ENCODE measurements around the gene ADPRHL1. TPM values are rescaled to one million over a fixed set of nuclear protein-coding genes. Genes with fewer than 3 reads are reported as not detected.
A peak's percentile ranks its signal among the peaks of the same experiment; 100 is the strongest.
"Not testable (repeated sequence)": the region's sequence is repeated elsewhere in the genome, so short reads cannot be mapped to it uniquely, and the experiment has no call there.

The ADPRHL1 gene
- total RNA-seq, 1 experiment from 2014 or later, result 4.9 TPM

DNA sequence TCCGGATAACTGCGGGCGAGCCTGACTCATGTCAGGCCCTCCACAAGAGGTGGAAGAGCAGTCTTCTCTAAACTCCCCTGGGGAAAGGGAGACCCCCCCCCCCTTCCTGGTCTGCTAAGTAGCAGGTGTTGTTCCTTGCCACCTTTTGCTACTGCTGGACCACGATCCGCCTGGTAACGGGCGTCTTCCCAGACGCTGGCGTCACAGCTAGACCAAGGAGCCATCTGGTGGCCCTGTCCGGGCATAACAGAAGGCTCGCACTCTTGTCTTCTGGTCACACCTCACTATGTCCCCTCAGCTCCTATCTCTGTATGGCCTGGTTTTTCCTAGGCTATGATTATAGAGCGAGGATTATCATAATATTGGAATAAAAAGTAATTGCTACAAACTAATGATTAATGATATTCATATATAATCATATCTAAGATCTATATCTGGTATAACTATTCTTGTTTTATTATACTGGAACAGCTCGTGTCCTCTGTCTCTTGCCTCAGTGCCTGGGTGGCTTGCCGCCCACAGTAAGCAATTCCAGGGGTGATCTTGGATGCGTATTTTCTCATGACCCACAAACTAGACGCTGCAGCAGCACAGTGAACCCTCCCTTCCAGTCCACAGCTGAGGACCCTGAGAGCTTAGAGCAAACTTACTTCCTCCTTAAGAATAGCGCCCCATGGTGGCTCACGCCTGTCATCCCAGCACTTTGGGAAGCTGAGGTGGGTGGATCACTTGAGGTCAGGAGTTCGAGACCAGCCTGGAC lies 2.2 kb downstream of the ADPRHL1 start:
- CTCF ChIA-PET, result not testable (repeated sequence)

DNA sequence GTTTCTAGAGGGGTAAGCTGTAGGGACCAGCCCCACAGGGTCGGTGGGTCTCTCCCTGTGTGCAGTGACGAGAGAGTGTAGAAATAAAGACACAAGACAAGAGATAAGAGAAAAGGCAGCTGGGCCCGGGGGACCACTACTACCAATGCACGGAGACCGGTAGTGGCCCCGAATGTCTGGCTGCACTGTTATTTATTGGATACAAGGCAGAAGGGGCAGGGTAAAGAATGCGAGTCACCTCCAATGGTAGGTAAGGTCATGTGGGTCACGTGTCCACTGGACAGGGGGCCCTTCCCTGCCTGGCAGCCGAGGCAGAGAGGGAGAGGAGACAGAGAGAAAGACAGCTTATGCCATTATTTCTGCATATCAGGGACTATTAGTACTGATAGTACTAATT lies 2.9 kb downstream of the ADPRHL1 start:
- Mint-ChIP-seq H3K27ac (ENCODE audit: unreplicated experiment) (peak overlapping the region; percentile 92), H3K4me3 (ENCODE audit: unreplicated experiment) (peak overlapping the region; percentile 84), H3K36me3 (ENCODE audit: insufficient read depth, unreplicated experiment) (peaks cover 54% of the 10 kb centered on the region)
- BruUV-seq (replicated peaks); H3K4me1 Mint-ChIP-seq (ENCODE audit: low read depth, unreplicated experiment); H3K36me3 ChIP-seq (ENCODE audit: control insufficient read depth, insufficient read depth, low read length); POLR2A ChIA-PET; H3K4me1 ChIP-seq; H3K4me3 ChIP-seq (ENCODE audit: low read depth, low read length); DNase-seq; H3K9me3 Mint-ChIP-seq (ENCODE audit: unreplicated experiment); H3K27me3 Mint-ChIP-seq (ENCODE audit: insufficient read depth, unreplicated experiment); H3K9me3 ChIP-seq; CTCF ChIA-PET; H3K27me3 ChIP-seq (replicated peaks; ENCODE audit: control insufficient read depth, insufficient read depth, low read length): not testable (repeated sequence)
- intact Hi-C loops (cut with micrococcal nuclease; ENCODE audit: unreplicated experiment), result loop anchor here (2.0 kb wide), 1 partner anchor 46 kb away; no protein-coding TSS in a partner anchor

More for the DNA sequence above, 2.2 kb downstream of the ADPRHL1 start:
- DNase-seq, result peak; percentile 70 to 72
- H3K4me1 ChIP-seq; H3K27ac Mint-ChIP-seq (ENCODE audit: unreplicated experiment); H3K9me3 Mint-ChIP-seq (ENCODE audit: unreplicated experiment); H3K4me1 Mint-ChIP-seq (ENCODE audit: low read depth, unreplicated experiment); H3K4me3 Mint-ChIP-seq (ENCODE audit: unreplicated experiment); H3K4me3 ChIP-seq (ENCODE audit: low read depth, low read length); BruUV-seq (replicated peaks); H3K27me3 Mint-ChIP-seq (ENCODE audit: insufficient read depth, unreplicated experiment); H3K27me3 ChIP-seq (replicated peaks; ENCODE audit: control insufficient read depth, insufficient read depth, low read length); POLR2A ChIA-PET; H3K9me3 ChIP-seq; H3K36me3 ChIP-seq (ENCODE audit: control insufficient read depth, insufficient read depth, low read length): not testable (repeated sequence)
- H3K36me3 Mint-ChIP-seq (ENCODE audit: insufficient read depth, unreplicated experiment), result peaks cover 60% of the 10 kb centered on the region
- TF ChIP-seq, protein P1, sequence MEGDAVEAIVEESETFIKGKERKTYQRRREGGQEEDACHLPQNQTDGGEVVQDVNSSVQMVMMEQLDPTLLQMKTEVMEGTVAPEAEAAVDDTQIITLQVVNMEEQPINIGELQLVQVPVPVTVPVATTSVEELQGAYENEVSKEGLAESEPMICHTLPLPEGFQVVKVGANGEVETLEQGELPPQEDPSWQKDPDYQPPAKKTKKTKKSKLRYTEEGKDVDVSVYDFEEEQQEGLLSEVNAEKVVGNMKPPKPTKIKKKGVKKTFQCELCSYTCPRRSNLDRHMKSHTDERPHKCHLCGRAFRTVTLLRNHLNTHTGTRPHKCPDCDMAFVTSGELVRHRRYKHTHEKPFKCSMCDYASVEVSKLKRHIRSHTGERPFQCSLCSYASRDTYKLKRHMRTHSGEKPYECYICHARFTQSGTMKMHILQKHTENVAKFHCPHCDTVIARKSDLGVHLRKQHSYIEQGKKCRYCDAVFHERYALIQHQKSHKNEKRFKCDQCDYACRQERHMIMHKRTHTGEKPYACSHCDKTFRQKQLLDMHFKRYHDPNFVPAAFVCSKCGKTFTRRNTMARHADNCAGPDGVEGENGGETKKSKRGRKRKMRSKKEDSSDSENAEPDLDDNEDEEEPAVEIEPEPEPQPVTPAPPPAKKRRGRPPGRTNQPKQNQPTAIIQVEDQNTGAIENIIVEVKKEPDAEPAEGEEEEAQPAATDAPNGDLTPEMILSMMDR (IDR thresholded peaks at IDR 0.05; ENCODE audit: insufficient read depth in 1 of 2, low read depth in 1 of 2, low read length in 1 of 2, severe bottlenecking in 1 of 2, unreplicated experiment in 1 of 2), result peak; percentile 40 to 41
- intact Hi-C loops (cut with micrococcal nuclease; ENCODE audit: unreplicated experiment), result loop anchor here (2.0 kb wide), 1 partner anchor 46 kb away; no protein-coding TSS in a partner anchor

DNA sequence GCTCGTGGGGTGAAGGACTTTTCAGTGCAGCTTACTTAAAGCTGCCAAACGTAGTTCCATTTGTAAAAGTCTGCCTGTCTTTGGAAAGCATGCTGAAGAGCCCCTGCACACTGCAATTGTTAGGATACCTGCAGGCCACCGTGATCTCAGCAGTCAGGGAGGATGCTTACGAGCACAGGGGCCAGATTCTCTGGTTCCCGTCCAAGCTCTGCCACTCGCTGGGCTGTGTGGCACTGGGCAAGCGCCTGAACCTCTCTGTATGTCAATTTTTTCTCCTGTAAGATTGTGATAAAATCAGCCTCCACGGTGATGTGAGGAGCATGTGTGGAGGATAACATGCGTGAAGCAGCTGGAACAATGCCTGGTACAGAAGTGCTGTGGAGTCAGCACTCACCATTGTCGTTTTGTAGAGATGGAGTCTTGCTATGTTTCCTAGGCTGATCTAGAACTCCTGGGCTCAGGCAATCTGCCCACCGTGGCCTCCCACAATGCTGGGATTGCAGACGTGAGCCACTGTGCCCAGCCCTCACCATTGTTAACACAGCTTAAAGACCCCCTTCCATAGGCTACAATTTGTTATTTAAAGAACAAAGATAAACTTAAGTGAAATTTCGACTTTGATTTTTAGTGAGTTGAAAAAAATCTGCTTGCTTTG lies 3.5 kb downstream of the ADPRHL1 start:
- no peaks in the 10 kb centered on the region for H3K9me3 Mint-ChIP-seq (ENCODE audit: unreplicated experiment)
- H3K9me3 ChIP-seq, result no peaks in the 10 kb centered on the region
- H3K4me1 ChIP-seq, result peaks cover 9% of the 10 kb centered on the region
- ChIA-PET POLR2A (no interaction called here), CTCF (no interaction called here)
- peaks cover 3% of the 10 kb centered on the region; the same call in 1 of the 2 replicates for H3K36me3 ChIP-seq (ENCODE audit: control insufficient read depth, insufficient read depth, low read length)
- H3K27me3 Mint-ChIP-seq (ENCODE audit: insufficient read depth, unreplicated experiment), result no peaks in the 10 kb centered on the region
- no peaks in the 10 kb centered on the region for H3K27me3 ChIP-seq (replicated peaks; ENCODE audit: control insufficient read depth, insufficient read depth, low read length)
- intact Hi-C loops (cut with micrococcal nuclease; ENCODE audit: unreplicated experiment), result loop anchor here (1.0 to 2.0 kb wide), 4 partner anchors 45 to 87 kb away; no protein-coding TSS in a partner anchor
- BruUV-seq (replicated peaks), result TSS peak; percentile 80
- H3K4me1 Mint-ChIP-seq (ENCODE audit: low read depth, unreplicated experiment), result peaks cover 6% of the 10 kb centered on the region
- H3K4me3 Mint-ChIP-seq (ENCODE audit: unreplicated experiment), result peak overlapping the region; percentile 84
- no peak for DNase-seq
- TF ChIP-seq, protein P1 (IDR thresholded peaks at IDR 0.05; ENCODE audit: insufficient read depth in 1 of 2, low read depth in 1 of 2, low read length in 1 of 2, severe bottlenecking in 1 of 2, unreplicated experiment in 1 of 2), result no peak
- peak overlapping the region; percentile 92 for H3K27ac Mint-ChIP-seq (ENCODE audit: unreplicated experiment)
- peak overlapping the region; percentile 44 for H3K4me3 ChIP-seq (ENCODE audit: low read depth, low read length)
- H3K36me3 Mint-ChIP-seq (ENCODE audit: insufficient read depth, unreplicated experiment), result peaks cover 49% of the 10 kb centered on the region
